ENCODE data around the gene SLC7A9. TPM values are rescaled to one million over a fixed set of nuclear protein-coding genes. Genes with fewer than 3 reads are reported as not detected.

SLC7A9 gene
- total RNA-seq, 2 experiments from 2014 or later, result not detected

DNA sequence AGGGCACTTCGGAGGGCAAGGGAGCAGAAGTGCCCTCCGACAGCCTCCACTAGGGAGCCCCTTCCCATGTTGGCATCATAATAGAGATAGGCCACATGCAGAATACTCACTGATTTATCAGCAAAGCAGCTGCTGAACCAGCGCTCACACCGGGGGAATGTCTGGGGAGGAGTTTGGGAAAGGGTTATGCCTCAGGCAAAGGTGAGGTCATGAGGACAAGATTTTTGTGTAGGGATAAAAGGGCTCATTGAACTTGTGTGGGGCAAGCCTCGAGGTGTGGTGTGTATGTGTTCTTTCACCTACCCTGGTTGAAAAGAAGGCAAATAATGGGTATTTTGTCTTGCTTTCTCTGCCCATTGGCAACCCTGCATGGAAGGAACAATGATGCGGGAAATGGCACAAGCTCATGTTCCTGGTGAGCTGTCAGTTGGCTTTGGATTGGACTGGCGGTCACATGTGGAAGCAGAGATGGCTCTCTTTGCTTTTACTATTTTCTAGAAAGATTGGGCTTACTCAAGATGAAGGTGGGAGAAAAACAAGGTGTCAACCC, 39.1 kb upstream of the SLC7A9 start:
- TF ChIP-seq, protein P1, sequence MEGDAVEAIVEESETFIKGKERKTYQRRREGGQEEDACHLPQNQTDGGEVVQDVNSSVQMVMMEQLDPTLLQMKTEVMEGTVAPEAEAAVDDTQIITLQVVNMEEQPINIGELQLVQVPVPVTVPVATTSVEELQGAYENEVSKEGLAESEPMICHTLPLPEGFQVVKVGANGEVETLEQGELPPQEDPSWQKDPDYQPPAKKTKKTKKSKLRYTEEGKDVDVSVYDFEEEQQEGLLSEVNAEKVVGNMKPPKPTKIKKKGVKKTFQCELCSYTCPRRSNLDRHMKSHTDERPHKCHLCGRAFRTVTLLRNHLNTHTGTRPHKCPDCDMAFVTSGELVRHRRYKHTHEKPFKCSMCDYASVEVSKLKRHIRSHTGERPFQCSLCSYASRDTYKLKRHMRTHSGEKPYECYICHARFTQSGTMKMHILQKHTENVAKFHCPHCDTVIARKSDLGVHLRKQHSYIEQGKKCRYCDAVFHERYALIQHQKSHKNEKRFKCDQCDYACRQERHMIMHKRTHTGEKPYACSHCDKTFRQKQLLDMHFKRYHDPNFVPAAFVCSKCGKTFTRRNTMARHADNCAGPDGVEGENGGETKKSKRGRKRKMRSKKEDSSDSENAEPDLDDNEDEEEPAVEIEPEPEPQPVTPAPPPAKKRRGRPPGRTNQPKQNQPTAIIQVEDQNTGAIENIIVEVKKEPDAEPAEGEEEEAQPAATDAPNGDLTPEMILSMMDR (conservative IDR thresholded peaks at IDR 0.05; ENCODE audit: low read length), result no peak
- no peak for TF ChIP-seq EZH2phosphoT487 (IDR thresholded peaks at IDR 0.05; ENCODE audit: borderline replicate concordance, low read depth, low read length)
- H3K4me3 ChIP-seq (ENCODE audit: low read depth, low read length, poor library complexity, severe bottlenecking), result no peak overlapping the region
- DNase-seq (ENCODE audit: low spot score), result no peak
- H3K27ac ChIP-seq (ENCODE audit: low read depth, low read length, poor library complexity, severe bottlenecking), result no peak overlapping the region
- H3K9me2 ChIP-seq (ENCODE audit: insufficient read depth, low read length), result no peaks in the 10 kb centered on the region
- BruUV-seq (replicated peaks), result no TSS peak
- H3K9me3 ChIP-seq (ENCODE audit: low read length), result no peaks in the 10 kb centered on the region
- ChIA-PET CTCF (ENCODE audit: unreplicated experiment) (no interaction called here), POLR2A (no interaction called here)
- intact Hi-C loops (cut with micrococcal nuclease; ENCODE audit: unreplicated experiment), result no loop called here
- H3K79me2 ChIP-seq (ENCODE audit: insufficient read depth, low read depth, low read length), result no peaks in the 10 kb centered on the region
- H3K36me3 ChIP-seq (ENCODE audit: insufficient read depth, low read length), result no peaks in the 10 kb centered on the region
- H3K4me2 ChIP-seq (ENCODE audit: low read length), result no peak overlapping the region
- no peak overlapping the region for H2AFZ ChIP-seq (ENCODE audit: low read length)
- no peaks in the 10 kb centered on the region for H3K4me1 ChIP-seq (ENCODE audit: insufficient read depth, low read length, poor library complexity, severe bottlenecking)
- H4K20me1 ChIP-seq (ENCODE audit: insufficient read depth, low read length), result no peaks in the 10 kb centered on the region

DNA sequence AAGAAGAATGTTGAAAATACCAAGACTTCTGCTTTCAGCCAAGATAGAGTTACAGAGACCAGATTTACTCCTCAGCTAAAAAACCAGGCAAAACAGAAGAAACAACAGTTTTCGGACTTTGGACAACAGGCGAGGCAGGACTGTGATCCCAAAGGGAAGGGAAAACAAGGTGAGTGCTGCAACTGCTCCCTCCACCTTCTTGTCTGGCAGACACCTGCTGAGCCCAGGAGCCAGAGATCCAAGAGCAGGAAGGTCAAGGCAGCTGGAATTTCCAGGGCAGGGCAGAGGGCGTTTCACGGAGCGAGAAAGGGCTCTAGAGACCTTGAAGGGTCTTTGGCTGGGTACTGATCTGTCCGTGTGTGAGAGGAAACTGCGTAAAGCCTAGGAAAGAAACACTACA, 32.9 kb upstream of the SLC7A9 start:
- no peak overlapping the region for H3K4me3 ChIP-seq (ENCODE audit: low read depth, low read length, poor library complexity, severe bottlenecking)
- intact Hi-C loops (cut with micrococcal nuclease; ENCODE audit: unreplicated experiment), result no loop called here
- TF ChIP-seq, protein P1 (conservative IDR thresholded peaks at IDR 0.05; ENCODE audit: low read length), result no peak
- no peak for TF ChIP-seq EZH2phosphoT487 (IDR thresholded peaks at IDR 0.05; ENCODE audit: borderline replicate concordance, low read depth, low read length)

DNA sequence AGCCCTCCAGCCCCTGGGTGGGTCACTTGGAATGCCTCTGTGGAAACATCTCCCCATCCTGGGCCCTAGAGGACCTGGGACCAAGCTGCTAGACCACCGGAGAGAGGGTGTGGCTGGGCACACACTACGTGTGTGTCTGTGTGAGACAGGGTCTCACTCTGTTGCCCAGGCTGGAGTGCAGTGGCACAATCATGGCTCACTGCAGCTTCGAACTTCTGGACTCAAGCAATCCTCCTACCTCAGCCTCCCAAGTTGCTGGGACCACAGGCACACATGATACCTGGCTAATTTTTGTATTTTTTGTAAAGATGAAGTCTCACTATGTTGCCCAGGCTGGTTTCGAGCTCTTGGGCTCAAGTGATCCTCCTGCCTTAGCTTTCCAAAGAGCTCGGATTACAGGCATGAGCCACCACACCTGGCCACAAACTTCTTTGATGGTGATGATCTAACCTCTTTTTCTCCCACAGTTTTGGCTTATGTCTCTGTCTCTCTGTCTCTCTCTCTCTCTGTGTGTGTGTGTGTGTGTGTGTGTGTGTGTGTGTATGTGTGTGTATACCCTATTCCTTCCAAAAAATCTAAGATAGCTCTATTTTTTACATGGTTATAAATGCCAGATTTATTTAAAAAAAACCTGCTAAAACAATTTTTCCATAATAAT, 32.1 kb upstream of the SLC7A9 start:
- no TSS peak for BruUV-seq (replicated peaks)
- POLR2A ChIA-PET, result interaction anchor here (1.1 kb wide), 1 partner anchor 9 kb away, joined by 3 read pairs; no protein-coding TSS in a partner anchor
- no peak for TF ChIP-seq EZH2phosphoT487 (IDR thresholded peaks at IDR 0.05; ENCODE audit: borderline replicate concordance, low read depth, low read length)
- TF ChIP-seq, protein P1 (conservative IDR thresholded peaks at IDR 0.05; ENCODE audit: low read length), result no peak
- no peaks in the 10 kb centered on the region for H3K9me3 ChIP-seq (ENCODE audit: low read length)
- peaks cover 3% of the 10 kb centered on the region; the same call in 1 of the 2 replicates for H3K36me3 ChIP-seq (ENCODE audit: insufficient read depth, low read length)
- H3K4me3 ChIP-seq (ENCODE audit: low read depth, low read length, poor library complexity, severe bottlenecking), result no peak overlapping the region
- CTCF ChIA-PET (ENCODE audit: unreplicated experiment), result no interaction called here
- no peak overlapping the region for H3K4me2 ChIP-seq (ENCODE audit: low read length)
- H3K9me2 ChIP-seq (ENCODE audit: insufficient read depth, low read length), result no peaks in the 10 kb centered on the region
- intact Hi-C loops (cut with micrococcal nuclease; ENCODE audit: unreplicated experiment), result no loop called here
- H3K27ac ChIP-seq (ENCODE audit: low read depth, low read length, poor library complexity, severe bottlenecking), result no peak overlapping the region
- H2AFZ ChIP-seq (ENCODE audit: low read length), result no peak overlapping the region
- H4K20me1 ChIP-seq (ENCODE audit: insufficient read depth, low read length), result no peaks in the 10 kb centered on the region
- H3K79me2 ChIP-seq (ENCODE audit: insufficient read depth, low read depth, low read length), result no peaks in the 10 kb centered on the region
- no peaks in the 10 kb centered on the region for H3K4me1 ChIP-seq (ENCODE audit: insufficient read depth, low read length, poor library complexity, severe bottlenecking)
- no peak for DNase-seq (ENCODE audit: low spot score)

More for the DNA sequence above, 32.9 kb upstream of the SLC7A9 start:
- H3K9me3 ChIP-seq (ENCODE audit: low read length), result no peaks in the 10 kb centered on the region
- peaks cover 3% of the 10 kb centered on the region; the same call in 1 of the 2 replicates for H3K36me3 ChIP-seq (ENCODE audit: insufficient read depth, low read length)
- no peaks in the 10 kb centered on the region for H3K79me2 ChIP-seq (ENCODE audit: insufficient read depth, low read depth, low read length)
- no TSS peak for BruUV-seq (replicated peaks)
- CTCF ChIA-PET (ENCODE audit: unreplicated experiment), result no interaction called here
- no peaks in the 10 kb centered on the region for H3K9me2 ChIP-seq (ENCODE audit: insufficient read depth, low read length)
- no peak overlapping the region for H2AFZ ChIP-seq (ENCODE audit: low read length)
- no peaks in the 10 kb centered on the region for H4K20me1 ChIP-seq (ENCODE audit: insufficient read depth, low read length)
- DNase-seq (ENCODE audit: low spot score), result no peak
- no peak overlapping the region for H3K27ac ChIP-seq (ENCODE audit: low read depth, low read length, poor library complexity, severe bottlenecking)
- H3K4me1 ChIP-seq (ENCODE audit: insufficient read depth, low read length, poor library complexity, severe bottlenecking), result no peaks in the 10 kb centered on the region
- no peak overlapping the region for H3K4me2 ChIP-seq (ENCODE audit: low read length)
- POLR2A ChIA-PET, result interaction anchor here (1.1 kb wide), 1 partner anchor 9 kb away, joined by 3 read pairs; no protein-coding TSS in a partner anchor
